Endothelial cell of umbilical vein (primary cell): ENCODE measurements around the gene SAA2. TPM values are rescaled to one million over a fixed set of nuclear protein-coding genes. Genes with fewer than 3 reads are reported as not detected.

Experiments used
- BruUV-seq: library from RNA; stranded (reverse); fragments of 400-500 nt; replicated peaks from 2 replicates; lab custom pipeline; 2021; lab: Mats Ljungman, UMichigan
- CTCF ChIA-PET: fragments of 300-600, 350-600 bp; sonication (Branson Sonifier 250); formaldehyde crosslinking; loops from one replicate; lab custom pipeline; 2021; ENCODE audit warnings: antibody characterized with exemption, inconsistent platforms; lab: Charles Lee
- POLR2A ChIA-PET: fragments of 300-600, 350-600 bp; sonication (Branson Sonifier 250); formaldehyde crosslinking; loops from one replicate; lab custom pipeline; 2021; ENCODE audit warnings: antibody characterized with exemption, inconsistent platforms; lab: Charles Lee
- DNase-seq: peaks from one replicate; pipeline ENCODE4 v3.0.0-alpha.2; 2011; ENCODE audit warnings: low read depth, low spot score
- FAIRE-seq: peaks from 2 replicates; lab custom pipeline; 2011; peaks lifted over from hg19 to GRCh38; lab: Jason Lieb, UNC
- H2AFZ ChIP-seq: 2 replicates; pipeline ENCODE4 v1.6.0; 2012; ENCODE audit warnings: low read depth, low read length, control low read depth, inconsistent platforms
- H3K27ac ChIP-seq: 2 replicates; pipeline ENCODE4 v1.5.1; 2011; ENCODE audit warnings: low read depth, mild to moderate bottlenecking, control low read depth, low read length, moderate library complexity; ENCODE audit not compliant: insufficient read depth
- H3K27me3 ChIP-seq, 2 experiments: 2 replicates each; pipeline versions ENCODE4 v1.6.0 to v1.6.1; 2011; ENCODE audit warnings: low read length in 2 of 2, mixed read lengths in 1 of 2; ENCODE audit not compliant: control insufficient read depth in 2 of 2, insufficient read depth in 2 of 2
- H3K36me3 ChIP-seq, 2 experiments: 2 replicates in 1 of 2; 3 replicates in 1 of 2; pipeline ENCODE4 v1.5.1; 2011; ENCODE audit warnings: low read length in 2 of 2, mild to moderate bottlenecking in 1 of 2, moderate library complexity in 1 of 2; ENCODE audit not compliant: control insufficient read depth in 2 of 2, insufficient read depth in 2 of 2; ENCODE audit errors: extremely low read depth in 1 of 2
- H3K4me1 ChIP-seq: 3 replicates; pipeline ENCODE4 v1.5.1; 2011; ENCODE audit warnings: mild to moderate bottlenecking, low read length; ENCODE audit not compliant: control insufficient read depth, insufficient read depth; ENCODE audit errors: extremely low read depth
- H3K4me2 ChIP-seq: 2 replicates; pipeline ENCODE4 v1.6.1; 2011; ENCODE audit warnings: low read length, control low read depth, mixed read lengths; ENCODE audit not compliant: insufficient read depth
- H3K4me3 ChIP-seq, 3 experiments: fragments of 200-600 bp in 1 of 3; sonication (generic), shearing (Covaris generic) in 1 of 3; replicated peaks in 1 of 3; 2 replicates each; pipeline ENCODE4 v1.5.1; 2011 to 2016; ENCODE audit warnings: control low read depth in 3 of 3, low read length in 3 of 3, mild to moderate bottlenecking in 2 of 3, inconsistent platforms in 1 of 3, low read depth in 1 of 3, moderate library complexity in 1 of 3; ENCODE audit not compliant: insufficient read depth in 1 of 3
- H3K79me2 ChIP-seq: 2 replicates; pipeline ENCODE4 v1.6.0; 2012; ENCODE audit warnings: low read length, inconsistent platforms; ENCODE audit not compliant: control insufficient read depth, insufficient read depth
- H3K9ac ChIP-seq: replicated peaks from 2 replicates; pipeline ENCODE3; 2011; ENCODE audit warnings: low read length, control low read depth; ENCODE audit not compliant: insufficient read depth; ENCODE audit errors: extremely low read depth
- H3K9me1 ChIP-seq: replicated peaks from 3 replicates; pipeline ENCODE4 v1.6.0; 2011; ENCODE audit warnings: mild to moderate bottlenecking, low read length; ENCODE audit not compliant: control insufficient read depth, insufficient read depth; ENCODE audit errors: extremely low read depth
- H3K9me3 ChIP-seq: replicated peaks from 2 replicates; pipeline ENCODE4 v1.5.1; 2012; ENCODE audit warnings: low read length, inconsistent platforms; ENCODE audit not compliant: control insufficient read depth, insufficient read depth
- H4K20me1 ChIP-seq: replicated peaks from 2 replicates; pipeline ENCODE3; 2011; ENCODE audit warnings: mild to moderate bottlenecking, low read length; ENCODE audit not compliant: control insufficient read depth, insufficient read depth; ENCODE audit errors: extremely low read depth
- EZH2 ChIP-seq: IDR thresholded peaks from 2 replicates; pipeline ENCODE4 v1.6.1; 2012; ENCODE audit warnings: borderline replicate concordance, low read depth, mild to moderate bottlenecking, moderate library complexity, low read length, inconsistent platforms; ENCODE audit not compliant: severe bottlenecking
- GATA2 ChIP-seq: IDR thresholded peaks from 2 replicates; pipeline ENCODE4 v1.7.0; 2011; ENCODE audit warnings: low read depth, mild to moderate bottlenecking, moderate library complexity, mixed read lengths, low read length; ENCODE audit not compliant: insufficient read length, insufficient read depth
- JUN ChIP-seq: IDR thresholded peaks from 2 replicates; pipeline ENCODE4 v1.6.1; 2011; ENCODE audit warnings: borderline replicate concordance, low read depth; ENCODE audit not compliant: insufficient read length, insufficient read depth
- MAX ChIP-seq: IDR thresholded peaks from 2 replicates; pipeline ENCODE4 v1.6.1; 2011; ENCODE audit not compliant: insufficient read depth, insufficient read length
- MYC ChIP-seq: IDR thresholded peaks from one replicate; pipeline ENCODE4 v1.6.1; 2011; ENCODE audit warnings: mild to moderate bottlenecking, low read depth, low read length
- POLR2A ChIP-seq: IDR thresholded peaks from 2 replicates; pipeline ENCODE4 v1.6.1; 2012; ENCODE audit warnings: low read depth, mild to moderate bottlenecking, control low read depth, low read length
- dilution Hi-C: fragments of 300-500 bp; cut with MboI; formaldehyde crosslinking; loops from one replicate; pipeline ENCODE4 v1.15.0; 2019; ENCODE audit warnings: low sequenced_read_pairs; ENCODE audit not compliant: extremely low pct_ligation_motif_present
- intact Hi-C: fragments of 100-400 bp; cut with micrococcal nuclease; formaldehyde crosslinking; loops from one replicate; pipeline ENCODE4 v1.10.0; 2022
- polyA plus RNA-seq, 4 experiments: library from polyadenylated mRNA; depleted of rRNA in 3 of 4; stranded (reverse) in 3 of 4; unstranded in 1 of 4; fragments of >200 nt; gene quantifications; 2 replicates each; pipeline versions ENCODE4 v1.2.1 to v1.2.3, GENCODE V29; 2011 to 2012; ENCODE audit warnings: missing spikeins in 1 of 4
- small RNA-seq: library from RNA; depleted of rRNA; stranded (forward); fragments of <200 nt; gene quantifications from one replicate; pipeline ENCODE3, GENCODE V24; 2012; ENCODE audit warnings: low replicate concordance, low read depth; ENCODE audit not compliant: insufficient read depth, insufficient read length
- total RNA-seq: library from RNA; stranded (reverse); gene quantifications from 2 replicates; pipeline ENCODE4 v1.2.3, GENCODE V29; 2021

SAA2 gene
- total and polyA plus RNA-seq, 2 donors (not counting 3 experiments of a cell fraction or from before 2014, with no cell fraction given) = not detected

GRCh38 chr11:18196532-18196931 is 51.9 kb downstream of the SAA2 start:
- H4K20me1 ChIP-seq = no peaks in the 10 kb centered on the region
- CTCF ChIA-PET = interaction anchor here (1.2 kb wide), 1 partner anchor 9 kb away, joined by 3 read pairs; no protein-coding TSS in a partner anchor
- no peak overlapping the region for H2AFZ ChIP-seq
- no peaks in the 10 kb centered on the region for H3K79me2 ChIP-seq
- H3K36me3 ChIP-seq = no peaks in the 10 kb centered on the region
- no peaks in the 10 kb centered on the region for H3K9me1 ChIP-seq
- no peak overlapping the region for H3K9ac ChIP-seq
- POLR2A ChIA-PET = no interaction called here
- H3K4me2 ChIP-seq = no peak overlapping the region
- H3K27ac ChIP-seq = no peak overlapping the region
- no TSS peak for BruUV-seq
- H3K4me3 ChIP-seq = no peak overlapping the region
- DNase-seq (no peak), FAIRE-seq (no peak)
- TF ChIP-seq POLR2A (no peak), GATA2 (no peak), MAX (no peak), JUN (no peak), MYC (no peak), EZH2 (no peak)
- peaks cover 0 to 2% of the 10 kb centered on the region in 2 experiments for H3K27me3 ChIP-seq
- dilution Hi-C loops = no loop called here
- H3K9me3 ChIP-seq = no peaks in the 10 kb centered on the region
- intact Hi-C loops = no loop called here
- H3K4me1 ChIP-seq = no peaks in the 10 kb centered on the region

Small RNAs within 50 kb of the gene (small RNA-seq; reads per million reads assigned to genes)
- gene RNA5SP333 (not detected), gene RNA5SP334 (not detected)

Other genes with a start within 250 kb of the SAA2 start
- gene SERGEF, start 235.6 kb downstream of the SAA2 start, total RNA-seq = 12.3 and 16.7 TPM in 2 replicates
- gene SERGEF, start 235.6 kb downstream of the SAA2 start, polyA plus RNA-seq = 8.7 and 9.2 TPM in 2 replicates
- 0.07 and 0.42 TPM in 2 replicates for gene TPH1, start 202.4 kb downstream of the SAA2 start, total RNA-seq
- gene TPH1, start 202.4 kb downstream of the SAA2 start, polyA plus RNA-seq = 0.05 and 0.07 TPM in 2 replicates
- gene SAAL1, start 142.6 kb downstream of the SAA2 start, total RNA-seq = 22.1 and 24.2 TPM in 2 replicates
- gene SAAL1, start 142.6 kb downstream of the SAA2 start, polyA plus RNA-seq = 8.0 and 9.5 TPM in 2 replicates
- gene MRGPRX3, start 116.1 kb downstream of the SAA2 start, total RNA-seq = not detected in 2 replicates
- not detected in 2 replicates for gene MRGPRX3, start 116.1 kb downstream of the SAA2 start, polyA plus RNA-seq
- gene MRGPRX4, start 75.8 kb downstream of the SAA2 start, total RNA-seq = not detected in 2 replicates
- gene MRGPRX4, start 75.8 kb downstream of the SAA2 start, polyA plus RNA-seq = not detected in 2 replicates
- not detected in 2 replicates for gene SAA4, start 11.9 kb downstream of the SAA2 start, total RNA-seq
- gene SAA4, start 11.9 kb downstream of the SAA2 start, polyA plus RNA-seq = not detected in 2 replicates
- not detected in 2 replicates for gene SAA1, start 17.6 kb upstream of the SAA2 start, total RNA-seq
- gene SAA1, start 17.6 kb upstream of the SAA2 start, polyA plus RNA-seq = not detected in 2 replicates
- gene HPS5, start 73.5 kb upstream of the SAA2 start, total RNA-seq = 14.1 and 15.6 TPM in 2 replicates
- 3.3 and 4.7 TPM in 2 replicates for gene HPS5, start 73.5 kb upstream of the SAA2 start, polyA plus RNA-seq
- 44.4 and 47.7 TPM in 2 replicates for gene GTF2H1, start 73.9 kb upstream of the SAA2 start, total RNA-seq
- 14.2 and 15.7 TPM in 2 replicates for gene GTF2H1, start 73.9 kb upstream of the SAA2 start, polyA plus RNA-seq
- gene LDHA, start 145.9 kb upstream of the SAA2 start, total RNA-seq = 477 and 537 TPM in 2 replicates
- 201 and 265 TPM in 2 replicates for gene LDHA, start 145.9 kb upstream of the SAA2 start, polyA plus RNA-seq
- not detected in 2 replicates for gene LDHC, start 163.7 kb upstream of the SAA2 start, total RNA-seq
- gene LDHC, start 163.7 kb upstream of the SAA2 start, polyA plus RNA-seq = not detected in 2 replicates
- not detected in 2 replicates for gene LDHAL6A, start 207.2 kb upstream of the SAA2 start, total RNA-seq
- not detected in 2 replicates for gene LDHAL6A, start 207.2 kb upstream of the SAA2 start, polyA plus RNA-seq